Lower leg skin (tissue), 3 donors: ENCODE data around the gene MAP1S.

Experiments used
- CTCF ChIP-seq, 3 donors: fragments of 450-650 bp; IDR thresholded peaks; one replicate each; pipeline ENCODE4 v1.5.1; 2016; ENCODE audit warnings: antibody characterized with exemption in 3 of 3, mild to moderate bottlenecking in 3 of 3, moderate library complexity in 2 of 3
- POLR2A ChIP-seq, 2 donors: fragments of 450-650 bp; IDR thresholded peaks; one replicate each; pipeline ENCODE4 v1.6.1; 2016 to 2017; ENCODE audit warnings: antibody characterized with exemption in 2 of 2, mild to moderate bottlenecking in 1 of 2, moderate library complexity in 1 of 2

DNA sequence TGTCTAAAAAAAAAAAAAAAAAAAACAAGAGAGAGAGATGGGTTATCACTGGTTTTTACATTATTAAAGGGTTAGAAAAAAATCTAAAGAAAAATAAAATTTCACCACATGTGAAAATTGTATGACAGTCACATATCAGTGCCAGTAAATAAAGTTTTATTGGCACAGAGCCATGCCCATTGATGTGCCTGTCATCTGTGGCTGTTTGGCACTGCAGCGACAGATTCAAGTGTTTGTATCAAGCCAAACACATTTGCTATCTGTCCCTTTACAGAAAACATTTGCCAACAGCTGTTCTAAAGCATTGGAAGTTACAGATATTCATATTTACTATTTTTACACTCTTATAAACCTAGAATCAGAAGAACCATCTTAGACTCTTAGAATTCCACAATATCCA lies 48.3 kb downstream of the MAP1S start:
- TF ChIP-seq POLR2A (IDR thresholded peaks at IDR 0.05) (no peak), CTCF (IDR thresholded peaks at IDR 0.05) (no peak)
